Right atrium auricular region (tissue), 2 donors: ENCODE measurements around the gene PRRC2B. TPM values are rescaled to one million over a fixed set of nuclear protein-coding genes. Genes with fewer than 3 reads are reported as not detected.

Source experiments
- DNase-seq: peaks from one replicate; pipeline ENCODE4 v3.0.0-alpha.2; 2019; ENCODE audit warnings: low spot score
- H3K27ac ChIP-seq, 2 donors: fragments of 200-600 bp; sonication (generic); 1 replicate in 1 of 2; 2 replicates in 1 of 2; pipeline ENCODE4 v1.5.1; 2016 to 2019
- H3K27me3 ChIP-seq, 2 donors: fragments of 200-600 bp; sonication (generic); one replicate each; pipeline versions ENCODE4 v1.5.1 to v1.6.0; 2017 to 2019
- H3K36me3 ChIP-seq: fragments of 200-600 bp; sonication (generic); one replicate; pipeline ENCODE4 v1.5.1; 2016
- H3K4me1 ChIP-seq, 2 donors: fragments of 200-600 bp; sonication (generic); one replicate each; pipeline versions ENCODE4 v1.5.1 to v1.6.0; 2017 to 2019
- H3K4me3 ChIP-seq, 2 donors: fragments of 200-600 bp; sonication (generic); 1 replicate in 1 of 2; 2 replicates in 1 of 2; pipeline ENCODE4 v1.5.1; 2017 to 2019; ENCODE audit warnings: mild to moderate bottlenecking in 1 of 2, moderate library complexity in 1 of 2
- H3K9me3 ChIP-seq, 2 donors: fragments of 200-600 bp; sonication (generic); one replicate each; pipeline ENCODE4 v1.5.1; 2019
- CTCF ChIP-seq, 2 donors: fragments of 200-600 bp; sonication (generic); IDR thresholded peaks; one replicate each; pipeline ENCODE4 v1.5.1; 2019; ENCODE audit warnings: antibody characterized with exemption in 2 of 2
- total RNA-seq, 2 donors: library from RNA; depleted of rRNA; stranded (reverse); fragments of >200 nt; gene quantifications; one replicate each; pipeline ENCODE4 v1.1.0, GENCODE V29; 2016

The PRRC2B gene
- total RNA-seq, 2 donors from 2014 or later = 76.7 to 120 TPM

- DNase-seq = no peak
- no peak overlapping the region for H3K27ac ChIP-seq
- H3K9me3 ChIP-seq = no peaks in the 10 kb centered on the region
- no peaks in the 10 kb centered on the region for H3K27me3 ChIP-seq
- peaks cover 0 to 2% of the 10 kb centered on the region in 2 donors for H3K4me1 ChIP-seq
- no peak for TF ChIP-seq CTCF (IDR thresholded peaks at IDR 0.05)
- H3K36me3 ChIP-seq = peaks cover 94% of the 10 kb centered on the region
- no peak overlapping the region for H3K4me3 ChIP-seq
Measured at GRCh38 chr9:131441441-131441840, 47.6 kb downstream of the PRRC2B start.

GRCh38 chr9:131442351-131442750 is 48.5 kb downstream of the PRRC2B start:
- Histone ChIP-seq H3K9me3 (no peaks in the 10 kb centered on the region), H3K27ac (no peak overlapping the region), H3K36me3 (peaks cover 94% of the 10 kb centered on the region), H3K4me1 (no peaks in the 10 kb centered on the region), H3K27me3 (no peaks in the 10 kb centered on the region), H3K4me3 (no peak overlapping the region)
- no peak for TF ChIP-seq CTCF (IDR thresholded peaks at IDR 0.05)
- DNase-seq = no peak

- Histone ChIP-seq H3K27me3 (no peaks in the 10 kb centered on the region), H3K36me3 (peaks cover 93% of the 10 kb centered on the region), H3K4me1 (no peaks in the 10 kb centered on the region), H3K9me3 (no peaks in the 10 kb centered on the region), H3K4me3 (no peak overlapping the region), H3K27ac (no peak overlapping the region)
- no peak for TF ChIP-seq CTCF (IDR thresholded peaks at IDR 0.05)
- no peak for DNase-seq
Measured at GRCh38 chr9:131443648-131444047, 49.8 kb downstream of the PRRC2B start.

- Histone ChIP-seq H3K9me3 (no peaks in the 10 kb centered on the region), H3K27ac (no peak overlapping the region), H3K4me1 (no peaks in the 10 kb centered on the region), H3K4me3 (no peak overlapping the region), H3K27me3 (no peaks in the 10 kb centered on the region), H3K36me3 (peaks cover 90% of the 10 kb centered on the region)
- no peak for DNase-seq
- TF ChIP-seq CTCF (IDR thresholded peaks at IDR 0.05) = no peak
Measured at GRCh38 chr9:131446276-131446675, 52.4 kb downstream of the PRRC2B start.

- TF ChIP-seq CTCF (IDR thresholded peaks at IDR 0.05) = no peak
- H3K27ac ChIP-seq = no peak overlapping the region
- H3K36me3 ChIP-seq = peaks cover 85% of the 10 kb centered on the region
- H3K4me3 ChIP-seq = no peak overlapping the region
- H3K4me1 ChIP-seq = no peaks in the 10 kb centered on the region
- H3K9me3 ChIP-seq = no peaks in the 10 kb centered on the region
- DNase-seq = no peak
- H3K27me3 ChIP-seq = no peaks in the 10 kb centered on the region
Measured at GRCh38 chr9:131447148-131447547, 53.3 kb downstream of the PRRC2B start.

- H3K36me3 ChIP-seq = peaks cover 80% of the 10 kb centered on the region
- no peaks in the 10 kb centered on the region for H3K4me1 ChIP-seq
- TF ChIP-seq CTCF (IDR thresholded peaks at IDR 0.05) = no peak
- H3K9me3 ChIP-seq = no peaks in the 10 kb centered on the region
- no peak for DNase-seq
- no peak overlapping the region for H3K4me3 ChIP-seq
- no peaks in the 10 kb centered on the region for H3K27me3 ChIP-seq
- no peak overlapping the region for H3K27ac ChIP-seq
Measured at GRCh38 chr9:131447600-131447999, 53.7 kb downstream of the PRRC2B start.
